ENCODE measurements around the gene WNT5A. TPM values are rescaled to one million over a fixed set of nuclear protein-coding genes. Genes with fewer than 3 reads are reported as not detected.
A peak's percentile ranks its signal among the peaks of the same experiment; 100 is the strongest.

Gene WNT5A
- polyA plus RNA-seq, 1 donor = 11.4 TPM

GRCh38 chr3:55449527-55449926 is 37.6 kb downstream of the WNT5A start:
- DNase-seq = no peak
- Histone ChIP-seq H3K27ac (ENCODE audit: low read length) (no peak overlapping the region), H3K36me3 (ENCODE audit: control insufficient read depth, insufficient read depth, low read length) (no peaks in the 10 kb centered on the region), H3K4me3 (ENCODE audit: low read length) (no peak overlapping the region), H3K9me3 (ENCODE audit: control insufficient read depth, low read depth, low read length) (no peaks in the 10 kb centered on the region), H3K4me1 (ENCODE audit: control insufficient read depth, insufficient read depth, low read length) (peaks cover 26% of the 10 kb centered on the region), H3K27me3 (ENCODE audit: control insufficient read depth, insufficient read depth, low read length) (no peaks in the 10 kb centered on the region)
- WGBS (ENCODE audit: insufficient coverage, low lambda C conversion rate) = no CpG with 5 or more reads among the region's 1 CpG

DNA sequence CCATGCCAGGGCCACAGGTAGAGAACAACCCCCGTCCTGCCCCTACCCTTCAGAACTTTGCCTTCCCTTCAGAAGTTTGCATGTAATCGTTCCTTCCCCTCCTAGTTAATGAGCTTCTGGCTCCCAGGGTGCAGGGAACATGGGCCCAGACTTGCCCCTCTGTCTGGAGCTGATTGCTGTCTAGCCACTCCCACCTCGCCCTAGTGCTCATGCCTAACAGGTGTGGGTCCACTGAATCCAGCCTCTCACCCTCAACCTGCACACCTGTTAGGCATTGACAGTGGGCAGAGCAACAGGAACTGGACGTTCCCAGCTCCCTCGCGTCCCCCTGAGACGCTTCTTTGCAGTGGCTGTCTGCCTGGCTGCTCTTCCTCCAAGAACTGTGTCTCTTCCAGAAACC is 40.3 kb downstream of the WNT5A start:
- DNase-seq = peak; percentile 60 to 87
- H3K27ac ChIP-seq (ENCODE audit: low read length) = peak overlapping the region; percentile 52

DNA sequence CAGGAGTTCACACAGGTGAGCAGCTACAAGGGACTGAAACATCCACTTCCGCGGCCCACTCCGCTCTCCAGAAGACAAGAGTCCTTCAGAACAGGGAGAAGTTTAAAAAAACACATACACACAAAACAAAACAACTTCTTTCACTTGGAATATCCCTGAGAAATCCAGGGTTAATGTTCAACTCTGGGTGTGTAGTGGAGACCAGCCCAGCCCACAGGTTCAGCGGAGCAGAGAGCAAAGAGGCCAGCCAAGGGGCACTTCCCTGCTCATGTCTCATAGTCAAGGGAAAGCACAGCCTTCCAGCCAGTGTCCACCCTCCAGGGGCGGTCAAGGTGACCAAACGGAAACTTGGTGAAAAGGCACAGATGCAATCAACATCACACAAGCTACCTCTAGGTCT is 41.6 kb downstream of the WNT5A start:
- Histone ChIP-seq H3K27ac (ENCODE audit: low read length) (peak overlapping the region; percentile 51), H3K27me3 (ENCODE audit: control insufficient read depth, insufficient read depth, low read length) (no peaks in the 10 kb centered on the region), H3K36me3 (ENCODE audit: control insufficient read depth, insufficient read depth, low read length) (no peaks in the 10 kb centered on the region), H3K4me3 (ENCODE audit: low read length) (no peak overlapping the region), H3K9me3 (ENCODE audit: control insufficient read depth, low read depth, low read length) (no peaks in the 10 kb centered on the region), H3K4me1 (ENCODE audit: control insufficient read depth, insufficient read depth, low read length) (peaks cover 26% of the 10 kb centered on the region)
- no CpG with 5 or more reads among the region's 6 CpGs for WGBS (ENCODE audit: insufficient coverage, low lambda C conversion rate)
- DNase-seq = peak; percentile 78 to 92

More for the DNA sequence above, 40.3 kb downstream of the WNT5A start:
- Histone ChIP-seq H3K9me3 (ENCODE audit: control insufficient read depth, low read depth, low read length) (no peaks in the 10 kb centered on the region), H3K27me3 (ENCODE audit: control insufficient read depth, insufficient read depth, low read length) (no peaks in the 10 kb centered on the region), H3K4me3 (ENCODE audit: low read length) (no peak overlapping the region), H3K4me1 (ENCODE audit: control insufficient read depth, insufficient read depth, low read length) (peaks cover 26% of the 10 kb centered on the region), H3K36me3 (ENCODE audit: control insufficient read depth, insufficient read depth, low read length) (no peaks in the 10 kb centered on the region)
- 40% methylated on average over 1 of the region's 7 CpGs for WGBS (ENCODE audit: insufficient coverage, low lambda C conversion rate)

- no peaks in the 10 kb centered on the region for H3K27me3 ChIP-seq (ENCODE audit: control insufficient read depth, insufficient read depth, low read length)
- no peaks in the 10 kb centered on the region for H3K9me3 ChIP-seq (ENCODE audit: control insufficient read depth, low read depth, low read length)
- no peaks in the 10 kb centered on the region for H3K36me3 ChIP-seq (ENCODE audit: control insufficient read depth, insufficient read depth, low read length)
- H3K4me3 ChIP-seq (ENCODE audit: low read length) = no peak overlapping the region
- WGBS (ENCODE audit: insufficient coverage, low lambda C conversion rate) = no CpG with 5 or more reads among the region's 3 CpGs
- no peak for DNase-seq
- H3K4me1 ChIP-seq (ENCODE audit: control insufficient read depth, insufficient read depth, low read length) = peaks cover 26% of the 10 kb centered on the region
- H3K27ac ChIP-seq (ENCODE audit: low read length) = no peak overlapping the region
Observed at GRCh38 chr3:55443346-55443745, 43.8 kb downstream of the WNT5A start.

DNA sequence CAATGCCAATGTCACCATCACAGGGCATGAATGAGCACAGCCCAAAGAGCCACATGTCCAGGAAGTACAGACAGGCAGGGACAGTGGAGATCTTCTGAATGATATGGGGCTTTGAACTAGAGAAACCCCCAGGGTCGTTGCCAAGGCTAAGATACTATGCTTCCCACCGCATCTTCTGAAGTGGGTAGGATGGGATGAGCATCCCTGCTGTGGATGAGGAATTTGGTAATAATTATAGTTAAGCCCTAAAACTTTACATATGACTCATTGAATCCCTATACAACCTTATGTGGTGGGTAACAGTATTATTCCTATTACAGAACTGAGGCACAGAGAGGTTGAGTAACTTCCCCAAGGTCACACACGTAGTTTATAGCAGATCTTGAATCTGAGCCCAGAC is 44.2 kb downstream of the WNT5A start:
- no peaks in the 10 kb centered on the region for H3K27me3 ChIP-seq (ENCODE audit: control insufficient read depth, insufficient read depth, low read length)
- H3K36me3 ChIP-seq (ENCODE audit: control insufficient read depth, insufficient read depth, low read length) = no peaks in the 10 kb centered on the region
- WGBS (ENCODE audit: insufficient coverage, low lambda C conversion rate) = no CpG with 5 or more reads among the region's 3 CpGs

GRCh38 chr3:55441499-55441898 is 45.6 kb downstream of the WNT5A start:
- no CpG with 5 or more reads among the region's 4 CpGs for WGBS (ENCODE audit: insufficient coverage, low lambda C conversion rate)
- Histone ChIP-seq H3K4me3 (ENCODE audit: low read length) (no peak overlapping the region), H3K9me3 (ENCODE audit: control insufficient read depth, low read depth, low read length) (no peaks in the 10 kb centered on the region), H3K27ac (ENCODE audit: low read length) (no peak overlapping the region), H3K27me3 (ENCODE audit: control insufficient read depth, insufficient read depth, low read length) (no peaks in the 10 kb centered on the region), H3K4me1 (ENCODE audit: control insufficient read depth, insufficient read depth, low read length) (peaks cover 19% of the 10 kb centered on the region), H3K36me3 (ENCODE audit: control insufficient read depth, insufficient read depth, low read length) (no peaks in the 10 kb centered on the region)
- DNase-seq = no peak

More for the DNA sequence above, 44.2 kb downstream of the WNT5A start:
- no peak for DNase-seq
- Histone ChIP-seq H3K4me3 (ENCODE audit: low read length) (no peak overlapping the region), H3K4me1 (ENCODE audit: control insufficient read depth, insufficient read depth, low read length) (peaks cover 26% of the 10 kb centered on the region), H3K27ac (ENCODE audit: low read length) (no peak overlapping the region), H3K9me3 (ENCODE audit: control insufficient read depth, low read depth, low read length) (no peaks in the 10 kb centered on the region)

- no CpG with 5 or more reads among the region's 2 CpGs for WGBS (ENCODE audit: insufficient coverage, low lambda C conversion rate)
- no peak for DNase-seq
- Histone ChIP-seq H3K27ac (ENCODE audit: low read length) (no peak overlapping the region), H3K9me3 (ENCODE audit: control insufficient read depth, low read depth, low read length) (no peaks in the 10 kb centered on the region), H3K36me3 (ENCODE audit: control insufficient read depth, insufficient read depth, low read length) (no peaks in the 10 kb centered on the region), H3K4me3 (ENCODE audit: low read length) (no peak overlapping the region), H3K4me1 (ENCODE audit: control insufficient read depth, insufficient read depth, low read length) (peaks cover 7% of the 10 kb centered on the region), H3K27me3 (ENCODE audit: control insufficient read depth, insufficient read depth, low read length) (no peaks in the 10 kb centered on the region)
Observed at GRCh38 chr3:55440104-55440708, 46.9 kb downstream of the WNT5A start.

DNA sequence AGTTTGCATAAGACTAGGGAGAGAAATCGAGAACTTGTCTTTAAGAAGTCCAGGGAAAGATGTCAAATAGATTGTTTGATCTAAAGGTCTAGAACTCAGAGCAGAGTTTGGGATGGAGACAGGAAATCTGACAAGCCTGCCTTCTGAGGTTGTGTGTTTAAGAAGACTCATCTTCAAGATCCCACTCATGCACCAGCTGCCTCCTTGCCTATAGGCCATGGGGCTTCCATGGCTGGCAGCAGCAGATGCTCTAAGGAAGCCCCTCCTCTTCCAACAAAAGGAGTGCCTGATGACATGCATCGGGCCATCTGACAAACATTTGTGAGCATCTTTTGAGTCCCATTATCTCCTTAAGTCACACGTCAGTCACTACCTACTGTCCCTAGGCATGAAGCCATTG is 47.4 kb downstream of the WNT5A start:
- Histone ChIP-seq H3K36me3 (ENCODE audit: control insufficient read depth, insufficient read depth, low read length) (no peaks in the 10 kb centered on the region), H3K9me3 (ENCODE audit: control insufficient read depth, low read depth, low read length) (no peaks in the 10 kb centered on the region), H3K4me1 (ENCODE audit: control insufficient read depth, insufficient read depth, low read length) (peaks cover 2% of the 10 kb centered on the region), H3K27me3 (ENCODE audit: control insufficient read depth, insufficient read depth, low read length) (no peaks in the 10 kb centered on the region), H3K4me3 (ENCODE audit: low read length) (no peak overlapping the region), H3K27ac (ENCODE audit: low read length) (no peak overlapping the region)
- WGBS (ENCODE audit: insufficient coverage, low lambda C conversion rate) = no CpG with 5 or more reads among the region's 3 CpGs
- no peak for DNase-seq

DNA sequence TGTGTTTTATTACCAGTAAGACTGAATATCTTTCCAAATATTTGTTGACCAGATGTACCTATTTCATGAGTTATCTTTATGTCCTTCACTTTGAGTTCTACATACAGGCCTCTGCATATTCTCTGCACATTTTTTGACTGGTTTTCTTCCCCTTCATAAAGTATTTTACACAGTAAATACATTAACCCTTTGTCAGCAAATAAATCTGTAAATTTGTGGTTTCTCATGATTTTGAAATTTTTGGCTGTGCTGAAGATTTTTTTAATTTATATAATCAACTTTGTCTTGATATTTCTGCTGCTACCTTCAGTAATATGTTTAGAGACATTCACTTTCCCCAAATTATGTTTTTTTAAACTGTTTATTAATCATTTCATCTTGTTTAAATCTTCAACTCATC is 50.5 kb downstream of the WNT5A start:
- Histone ChIP-seq H3K27me3 (ENCODE audit: control insufficient read depth, insufficient read depth, low read length) (no peaks in the 10 kb centered on the region), H3K36me3 (ENCODE audit: control insufficient read depth, insufficient read depth, low read length) (no peaks in the 10 kb centered on the region), H3K27ac (ENCODE audit: low read length) (no peak overlapping the region), H3K9me3 (ENCODE audit: control insufficient read depth, low read depth, low read length) (no peaks in the 10 kb centered on the region), H3K4me1 (ENCODE audit: control insufficient read depth, insufficient read depth, low read length) (no peaks in the 10 kb centered on the region), H3K4me3 (ENCODE audit: low read length) (no peak overlapping the region)
- DNase-seq = no peak

DNA sequence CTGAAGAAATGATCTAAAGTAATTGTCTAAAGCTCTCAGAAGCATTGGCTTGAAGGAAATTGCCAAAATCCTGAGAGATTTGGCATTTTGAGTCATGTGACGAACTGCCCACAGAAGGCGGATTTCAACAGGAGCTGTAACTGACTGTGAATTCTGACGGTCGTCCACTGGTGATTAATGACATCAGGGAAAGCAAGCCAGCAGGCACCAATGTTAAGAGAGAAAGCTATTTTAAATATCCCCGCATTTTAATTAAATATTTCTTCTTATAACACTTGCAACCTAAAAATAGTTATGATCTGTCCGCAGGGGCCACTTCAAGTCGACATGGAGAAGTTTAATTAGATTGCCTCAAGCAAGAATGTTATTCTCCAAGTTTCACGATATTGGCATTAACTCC is 51.6 kb downstream of the WNT5A start:
- 83% methylated on average over 2 of the region's 8 CpGs for WGBS (ENCODE audit: insufficient coverage, low lambda C conversion rate)

GRCh38 chr3:55434789-55435188 is 52.3 kb downstream of the WNT5A start:
- DNase-seq = no peak
- Histone ChIP-seq H3K36me3 (ENCODE audit: control insufficient read depth, insufficient read depth, low read length) (no peaks in the 10 kb centered on the region), H3K27ac (ENCODE audit: low read length) (no peak overlapping the region), H3K4me3 (ENCODE audit: low read length) (no peak overlapping the region), H3K9me3 (ENCODE audit: control insufficient read depth, low read depth, low read length) (no peaks in the 10 kb centered on the region), H3K27me3 (ENCODE audit: control insufficient read depth, insufficient read depth, low read length) (no peaks in the 10 kb centered on the region), H3K4me1 (ENCODE audit: control insufficient read depth, insufficient read depth, low read length) (no peaks in the 10 kb centered on the region)
- WGBS (ENCODE audit: insufficient coverage, low lambda C conversion rate) = 100% methylated on average over 1 of the region's 1 CpG

More for the DNA sequence above, 51.6 kb downstream of the WNT5A start:
- Histone ChIP-seq H3K4me1 (ENCODE audit: control insufficient read depth, insufficient read depth, low read length) (no peaks in the 10 kb centered on the region), H3K27ac (ENCODE audit: low read length) (no peak overlapping the region), H3K4me3 (ENCODE audit: low read length) (no peak overlapping the region), H3K9me3 (ENCODE audit: control insufficient read depth, low read depth, low read length) (no peaks in the 10 kb centered on the region), H3K27me3 (ENCODE audit: control insufficient read depth, insufficient read depth, low read length) (no peaks in the 10 kb centered on the region), H3K36me3 (ENCODE audit: control insufficient read depth, insufficient read depth, low read length) (no peaks in the 10 kb centered on the region)
- DNase-seq = no peak
